Activated CD4-positive, CD25-positive, alpha-beta regulatory T cell (primary cell): ENCODE data around the gene LRRC36.

Experiments
- DNase-seq, 4 experiments: peaks; one replicate each; lab custom pipeline; 2025; lab: John Stamatoyannopoulos, UW

LRRC36 gene

GRCh38 chr16:67426022-67426421 lies 99.4 kb downstream of the LRRC36 start:
- DNase-seq: no peak

GRCh38 chr16:67426950-67427349 lies 100.3 kb downstream of the LRRC36 start:
- DNase-seq: no peak

GRCh38 chr16:67428146-67428731 lies 101.6 kb downstream of the LRRC36 start:
- peak in 2 of 4 experiments; percentile 26 to 36 for DNase-seq

- no peak for DNase-seq
Measured at GRCh38 chr16:67429053-67429798, 102.6 kb downstream of the LRRC36 start.

GRCh38 chr16:67429799-67430503 lies 103.3 kb downstream of the LRRC36 start:
- no peak for DNase-seq

GRCh38 chr16:67430504-67430976 lies 103.9 kb downstream of the LRRC36 start:
- no peak for DNase-seq

GRCh38 chr16:67430977-67431774 lies 104.6 kb downstream of the LRRC36 start, which contains the start of gene HSD11B2:
TSS of gene HSD11B2 (plus strand) at chr16:67431121. CDS start at chr16:67431249, 128 bp downstream.
- DNase-seq: peak in 1 of 4 experiments; percentile 12

GRCh38 chr16:67431775-67432505 lies 105.3 kb downstream of the LRRC36 start:
- no peak for DNase-seq

GRCh38 chr16:67432506-67432890 lies 105.9 kb downstream of the LRRC36 start:
- no peak for DNase-seq

- no peak for DNase-seq
Measured at GRCh38 chr16:67433131-67433719, 106.6 kb downstream of the LRRC36 start.
